ENCODE results near the gene REXO5. TPM values are rescaled to one million over a fixed set of nuclear protein-coding genes. Genes with fewer than 3 reads are reported as not detected.

Gene REXO5
- total and polyA plus RNA-seq, 2 of the 13 experiments (the other 11 are each of a cell fraction or from before 2014, with no cell fraction given) = 5.9 to 13.1 TPM

GRCh38 chr16:20763461-20764232, 42.7 kb upstream of the REXO5 start, which contains the start of gene ACSM3 (continued):
- TF ChIP-seq THAP8 (CRISPR knock-in tag; IDR thresholded peaks at IDR 0.05; ENCODE audit: borderline replicate concordance) = no peak; the same call in 1 of the 2 replicates
- peak; percentile 51; the same call in 1 of the 2 replicates for TF ChIP-seq SPEN (CRISPR knock-in tag; IDR thresholded peaks at IDR 0.05; ENCODE audit: low read depth)
- no peak for TF ChIP-seq USF2 (IDR thresholded peaks at IDR 0.05; ENCODE audit: low read depth, low read length)
- no peak for TF ChIP-seq USF2 (CRISPR knock-in tag; IDR thresholded peaks at IDR 0.05; ENCODE audit: borderline replicate concordance)
- no peak; the same call in 1 of the 2 replicates for TF ChIP-seq IKZF5 (CRISPR knock-in tag; IDR thresholded peaks at IDR 0.05)
- TF ChIP-seq ZKSCAN8 (CRISPR knock-in tag; IDR thresholded peaks at IDR 0.05; ENCODE audit: borderline replicate concordance) = no peak
- TF ChIP-seq, protein P1, sequence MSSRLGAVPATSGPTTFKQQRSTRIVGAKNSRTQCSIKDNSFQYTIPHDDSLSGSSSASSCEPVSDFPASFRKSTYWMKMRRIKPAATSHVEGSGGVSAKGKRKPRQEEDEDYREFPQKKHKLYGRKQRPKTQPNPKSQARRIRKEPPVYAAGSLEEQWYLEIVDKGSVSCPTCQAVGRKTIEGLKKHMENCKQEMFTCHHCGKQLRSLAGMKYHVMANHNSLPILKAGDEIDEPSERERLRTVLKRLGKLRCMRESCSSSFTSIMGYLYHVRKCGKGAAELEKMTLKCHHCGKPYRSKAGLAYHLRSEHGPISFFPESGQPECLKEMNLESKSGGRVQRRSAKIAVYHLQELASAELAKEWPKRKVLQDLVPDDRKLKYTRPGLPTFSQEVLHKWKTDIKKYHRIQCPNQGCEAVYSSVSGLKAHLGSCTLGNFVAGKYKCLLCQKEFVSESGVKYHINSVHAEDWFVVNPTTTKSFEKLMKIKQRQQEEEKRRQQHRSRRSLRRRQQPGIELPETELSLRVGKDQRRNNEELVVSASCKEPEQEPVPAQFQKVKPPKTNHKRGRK (CRISPR knock-in tag; IDR thresholded peaks at IDR 0.05) = no peak
- peak; percentile 27; the same call in 1 of the 2 replicates for TF ChIP-seq ZNF574 (CRISPR knock-in tag; IDR thresholded peaks at IDR 0.05)
- TF ChIP-seq HMG20A (CRISPR knock-in tag; IDR thresholded peaks at IDR 0.05; ENCODE audit: borderline replicate concordance) = no peak
- TF ChIP-seq, protein P2, sequence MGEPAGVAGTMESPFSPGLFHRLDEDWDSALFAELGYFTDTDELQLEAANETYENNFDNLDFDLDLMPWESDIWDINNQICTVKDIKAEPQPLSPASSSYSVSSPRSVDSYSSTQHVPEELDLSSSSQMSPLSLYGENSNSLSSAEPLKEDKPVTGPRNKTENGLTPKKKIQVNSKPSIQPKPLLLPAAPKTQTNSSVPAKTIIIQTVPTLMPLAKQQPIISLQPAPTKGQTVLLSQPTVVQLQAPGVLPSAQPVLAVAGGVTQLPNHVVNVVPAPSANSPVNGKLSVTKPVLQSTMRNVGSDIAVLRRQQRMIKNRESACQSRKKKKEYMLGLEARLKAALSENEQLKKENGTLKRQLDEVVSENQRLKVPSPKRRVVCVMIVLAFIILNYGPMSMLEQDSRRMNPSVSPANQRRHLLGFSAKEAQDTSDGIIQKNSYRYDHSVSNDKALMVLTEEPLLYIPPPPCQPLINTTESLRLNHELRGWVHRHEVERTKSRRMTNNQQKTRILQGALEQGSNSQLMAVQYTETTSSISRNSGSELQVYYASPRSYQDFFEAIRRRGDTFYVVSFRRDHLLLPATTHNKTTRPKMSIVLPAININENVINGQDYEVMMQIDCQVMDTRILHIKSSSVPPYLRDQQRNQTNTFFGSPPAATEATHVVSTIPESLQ (CRISPR knock-in tag; conservative IDR thresholded peaks at IDR 0.05) = 0 out of 2 replicates have a peak, but pooled peaks have one; percentile 53
- TF ChIP-seq, protein P3, sequence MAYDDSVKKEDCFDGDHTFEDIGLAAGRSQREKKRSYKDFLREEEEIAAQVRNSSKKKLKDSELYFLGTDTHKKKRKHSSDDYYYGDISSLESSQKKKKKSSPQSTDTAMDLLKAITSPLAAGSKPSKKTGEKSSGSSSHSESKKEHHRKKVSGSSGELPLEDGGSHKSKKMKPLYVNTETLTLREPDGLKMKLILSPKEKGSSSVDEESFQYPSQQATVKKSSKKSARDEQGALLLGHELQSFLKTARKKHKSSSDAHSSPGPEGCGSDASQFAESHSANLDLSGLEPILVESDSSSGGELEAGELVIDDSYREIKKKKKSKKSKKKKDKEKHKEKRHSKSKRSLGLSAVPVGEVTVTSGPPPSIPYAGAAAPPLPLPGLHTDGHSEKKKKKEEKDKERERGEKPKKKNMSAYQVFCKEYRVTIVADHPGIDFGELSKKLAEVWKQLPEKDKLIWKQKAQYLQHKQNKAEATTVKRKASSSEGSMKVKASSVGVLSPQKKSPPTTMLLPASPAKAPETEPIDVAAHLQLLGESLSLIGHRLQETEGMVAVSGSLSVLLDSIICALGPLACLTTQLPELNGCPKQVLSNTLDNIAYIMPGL (CRISPR knock-in tag; IDR thresholded peaks at IDR 0.05; ENCODE audit: borderline replicate concordance in 1 of 2, low read depth in 1 of 2) = no peak
- no peak for TF ChIP-seq BCL6 (CRISPR knock-in tag; IDR thresholded peaks at IDR 0.05)

Measured in HepG2 (cell line).